Psoas muscle (tissue), 8 donors: Measurements from ENCODE around the gene PDS5B. TPM values are rescaled to one million over a fixed set of nuclear protein-coding genes. Genes with fewer than 3 reads are reported as not detected.
A peak's percentile ranks its signal among the peaks of the same experiment; 100 is the strongest.
"Not testable (repeated sequence)": the region's sequence is repeated elsewhere in the genome, so short reads cannot be mapped to it uniquely, and the experiment has no call there.

Experiments
- ATAC-seq, 4 donors: fragments of 200-7000 bp; cut with Tn5 transposase; one replicate each; pipeline ENCODE4 v1.9.1; 2020; ENCODE audit warnings: moderate library complexity in 3 of 4, mild to moderate bottlenecking in 2 of 4
- DNase-seq, 2 donors: peaks; one replicate each; pipeline ENCODE4 v3.0.0-alpha.2; 2020
- H3K27ac ChIP-seq: fragments of 200-600 bp; one replicate; pipeline ENCODE4 v1.8.0; 2022
- H3K27me3 ChIP-seq, 3 donors: fragments of 200-600 bp in 1 of 3; one replicate each; pipeline versions ENCODE4 v1.6.1 to v1.8.0; 2013 to 2022; ENCODE audit warnings: low read length in 2 of 3, mild to moderate bottlenecking in 2 of 3, moderate library complexity in 1 of 3; ENCODE audit not compliant: insufficient read depth in 3 of 3
- H3K36me3 ChIP-seq, 2 donors: fragments of 200-600 bp in 1 of 2; one replicate each; pipeline versions ENCODE4 v1.6.1 to v1.8.0; 2013 to 2022; ENCODE audit warnings: low read depth in 1 of 2, mild to moderate bottlenecking in 1 of 2, moderate library complexity in 1 of 2; ENCODE audit not compliant: insufficient read depth in 1 of 2
- H3K4me1 ChIP-seq: fragments of 200-600 bp; one replicate; pipeline ENCODE4 v1.8.0; 2022
- H3K4me3 ChIP-seq: fragments of 200-600 bp; one replicate; pipeline ENCODE4 v1.8.0; 2022; ENCODE audit warnings: mild to moderate bottlenecking
- H3K9me3 ChIP-seq: fragments of 200-600 bp; one replicate; pipeline ENCODE4 v1.8.0; 2022
- WGBS, 3 donors: extraction: QIAGEN DNeasy Blood & Tissue Kit; methylation state at CpG; one replicate each; pipeline versions ENCODE4 v1.1.6 to v1.1.7; 2013; 5-methylcytosine and 5-hydroxymethylcytosine counted together
- intact Hi-C, 2 donors: fragments of 100-400 bp; cut with DNase I; formaldehyde crosslinking; loops; one replicate each; pipeline versions ENCODE4 v1.11.0 to v1.14.2; 2022
- polyA plus RNA-seq, 3 donors: library from polyadenylated mRNA; stranded (reverse); fragments of 200-250 nt; gene quantifications; one replicate each; pipeline ENCODE4 v1.2.3, GENCODE V29; 2013
- total RNA-seq, 4 donors: library from RNA; stranded (reverse); fragmentation: NEBNext Ultra II Directional in 2 of 4; extraction: Animal tissue kit (Norgen Biotek cat#: 25700) in 2 of 4; gene quantifications; one replicate each; pipeline versions ENCODE4 v1.2.1 to v1.2.4, GENCODE V29; 2021 to 2023
- TF ChIP-seq, protein P1 (sequence below): fragments of 200-600 bp; IDR thresholded peaks from one replicate; pipeline ENCODE4 v1.8.0; 2022; ENCODE audit warnings: antibody characterized with exemption
- donor health status: healthy with polysubstance abuse.
- donor health status: DM: no; HTN: no; CAD: no; lungs with moderate emphysema.
- donor health status: Bipolar disorder and iron deficiency.
- donor health status: healthy.
- donor health status: DM: yes; HTN: yes; CAD: no.
- donor health status: DM: no; HTN: no; CAD: no.
- donor health status: DM: no; HTN: no; CAD: no.
- donor health status: DM: yes; HTN: yes; CAD: no.

PDS5B gene
- total and polyA plus RNA-seq, 7 donors: 3.6 to 28.1 (median 18.3) TPM

DNA sequence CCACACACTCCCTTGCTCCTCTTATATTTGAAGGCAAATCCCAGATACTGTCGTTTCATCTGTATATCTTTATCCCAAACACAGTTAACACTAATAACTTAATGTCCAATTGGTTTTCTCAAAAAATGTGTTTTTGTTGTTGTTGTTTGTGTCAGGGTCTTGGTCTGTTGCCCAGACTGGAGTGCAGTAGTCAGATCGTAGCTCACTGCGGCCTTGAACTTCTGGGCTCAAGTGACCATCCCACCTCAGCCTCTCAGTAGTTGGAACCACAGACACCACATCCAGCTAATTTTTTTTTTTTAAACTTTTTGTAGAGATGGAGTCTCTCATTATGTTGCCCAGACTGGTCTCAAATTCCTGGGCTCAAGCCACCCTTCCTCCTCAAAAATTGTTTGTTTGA lies 137.7 kb downstream of the PDS5B start:
- WGBS, 3 donors: 68 to 77% (median 72%) methylated on average over 3 of the region's 3 CpGs
- H3K36me3 ChIP-seq: no peaks in the 10 kb centered on the region
- no peak overlapping the region for H3K27ac ChIP-seq
- intact Hi-C loops: no loop called here
- no peaks in the 10 kb centered on the region for H3K27me3 ChIP-seq
- H3K4me3 ChIP-seq: no peak overlapping the region
- TF ChIP-seq, protein P1, sequence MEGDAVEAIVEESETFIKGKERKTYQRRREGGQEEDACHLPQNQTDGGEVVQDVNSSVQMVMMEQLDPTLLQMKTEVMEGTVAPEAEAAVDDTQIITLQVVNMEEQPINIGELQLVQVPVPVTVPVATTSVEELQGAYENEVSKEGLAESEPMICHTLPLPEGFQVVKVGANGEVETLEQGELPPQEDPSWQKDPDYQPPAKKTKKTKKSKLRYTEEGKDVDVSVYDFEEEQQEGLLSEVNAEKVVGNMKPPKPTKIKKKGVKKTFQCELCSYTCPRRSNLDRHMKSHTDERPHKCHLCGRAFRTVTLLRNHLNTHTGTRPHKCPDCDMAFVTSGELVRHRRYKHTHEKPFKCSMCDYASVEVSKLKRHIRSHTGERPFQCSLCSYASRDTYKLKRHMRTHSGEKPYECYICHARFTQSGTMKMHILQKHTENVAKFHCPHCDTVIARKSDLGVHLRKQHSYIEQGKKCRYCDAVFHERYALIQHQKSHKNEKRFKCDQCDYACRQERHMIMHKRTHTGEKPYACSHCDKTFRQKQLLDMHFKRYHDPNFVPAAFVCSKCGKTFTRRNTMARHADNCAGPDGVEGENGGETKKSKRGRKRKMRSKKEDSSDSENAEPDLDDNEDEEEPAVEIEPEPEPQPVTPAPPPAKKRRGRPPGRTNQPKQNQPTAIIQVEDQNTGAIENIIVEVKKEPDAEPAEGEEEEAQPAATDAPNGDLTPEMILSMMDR: no peak
- no peaks in the 10 kb centered on the region for H3K9me3 ChIP-seq
- no peak for DNase-seq
- no peak for ATAC-seq
- peaks cover 25% of the 10 kb centered on the region for H3K4me1 ChIP-seq

DNA sequence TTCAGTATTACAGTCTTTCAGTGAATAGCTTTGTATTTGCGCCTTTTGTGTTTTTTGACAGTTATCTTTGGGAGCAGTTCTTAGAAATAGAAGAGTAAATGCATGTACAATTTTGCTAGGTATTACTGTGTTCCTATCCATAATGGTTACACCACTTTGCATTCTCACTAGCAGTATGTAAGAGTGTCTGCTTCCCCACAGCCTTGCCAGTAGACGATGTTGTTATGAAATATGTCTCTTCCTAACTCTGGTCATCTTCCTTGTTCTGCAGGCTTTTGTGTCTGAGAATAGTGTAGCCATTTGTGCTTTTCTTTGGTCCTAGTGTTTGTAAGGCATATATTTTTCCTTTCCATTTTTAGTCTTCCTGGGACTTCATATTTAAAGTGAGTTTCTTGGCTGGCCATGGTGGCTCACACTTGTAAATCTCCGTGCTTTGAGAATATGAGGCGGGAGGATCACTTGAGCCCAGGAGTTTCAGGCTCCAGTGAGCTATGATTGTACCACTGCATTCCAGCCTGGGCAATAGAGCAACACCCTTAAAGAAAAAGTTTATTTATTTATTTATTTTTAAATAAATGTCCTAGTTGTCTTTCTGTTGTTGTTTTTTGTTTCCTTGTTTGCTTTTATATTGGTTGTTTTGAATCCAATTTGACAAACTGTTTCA lies 140.3 kb downstream of the PDS5B start:
- 42 to 52% (median 52%) methylated on average over 4 of the region's 4 CpGs for WGBS, 3 donors
- Histone ChIP-seq H3K27ac (peak overlapping the region; percentile 58), H3K36me3 (no peaks in the 10 kb centered on the region), H3K27me3 (no peaks in the 10 kb centered on the region), H3K9me3 (no peaks in the 10 kb centered on the region), H3K4me3 (peak overlapping the region; percentile 39), H3K4me1 (peaks cover 25% of the 10 kb centered on the region)
- ATAC-seq (peak; percentile 78 to 96 (median 87)), DNase-seq (no peak)
- intact Hi-C loops: no loop called here
- TF ChIP-seq, protein P1: no peak

DNA sequence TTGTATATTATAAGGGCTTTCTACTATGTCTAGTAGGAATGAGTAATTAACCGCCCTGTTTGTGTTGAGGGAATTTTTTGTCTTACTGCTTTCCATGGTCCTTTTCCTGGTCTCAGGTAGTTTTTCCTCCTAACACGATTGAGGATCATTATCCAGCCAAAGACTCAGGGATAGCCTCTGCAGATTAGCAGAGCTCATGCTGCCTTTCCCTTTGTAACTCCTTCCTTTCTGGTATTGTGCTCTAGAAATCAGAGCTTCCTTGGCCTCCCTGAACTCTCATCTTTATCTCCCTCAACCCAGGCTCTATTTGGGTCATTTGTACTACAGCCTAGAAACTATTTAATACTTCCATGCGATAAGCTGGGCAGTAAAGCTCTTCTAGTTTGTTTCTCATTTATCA lies 142.1 kb downstream of the PDS5B start:
- no peak overlapping the region for H3K4me3 ChIP-seq
- intact Hi-C loops: no loop called here
- H3K9me3 ChIP-seq: no peaks in the 10 kb centered on the region
- DNase-seq (no peak), ATAC-seq (no peak)
- TF ChIP-seq, protein P1: no peak
- no peak overlapping the region for H3K27ac ChIP-seq
- peaks cover 32% of the 10 kb centered on the region for H3K4me1 ChIP-seq
- H3K36me3 ChIP-seq: no peaks in the 10 kb centered on the region
- WGBS, 3 donors: 46 to 69% (median 54%) methylated on average over 3 of the region's 3 CpGs
- H3K27me3 ChIP-seq: no peaks in the 10 kb centered on the region

DNA sequence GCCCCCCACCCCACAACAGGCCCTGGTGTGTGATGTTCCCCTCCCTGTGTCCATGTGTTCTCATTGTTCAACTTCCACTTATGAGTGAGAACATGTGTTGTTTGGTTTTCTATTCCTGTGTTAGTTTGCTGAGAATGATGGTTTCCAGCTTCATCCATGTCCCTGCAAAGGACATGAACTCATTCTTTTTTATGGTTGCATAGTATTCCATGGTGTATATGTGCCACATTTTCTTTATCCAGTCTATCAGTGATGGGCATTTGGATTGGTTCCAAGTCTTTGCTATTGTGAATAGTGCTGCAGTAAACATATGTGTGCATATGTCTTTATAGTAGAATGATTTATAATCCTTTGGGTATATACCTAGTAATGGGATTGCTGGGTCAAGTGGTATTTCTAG lies 142.8 kb downstream of the PDS5B start:
- H3K27me3 ChIP-seq, DNase-seq, H3K27ac ChIP-seq, H3K36me3 ChIP-seq, ATAC-seq, H3K9me3 ChIP-seq, H3K4me3 ChIP-seq, intact Hi-C loops: not testable (repeated sequence)
- H3K4me1 ChIP-seq: peaks cover 32% of the 10 kb centered on the region

GRCh38 chr13:32731074-32731473 lies 144.8 kb downstream of the PDS5B start:
- TF ChIP-seq, protein P1: no peak
- H3K27me3 ChIP-seq: no peaks in the 10 kb centered on the region
- intact Hi-C loops: no loop called here
- peaks cover 32% of the 10 kb centered on the region for H3K4me1 ChIP-seq
- H3K9me3 ChIP-seq: no peaks in the 10 kb centered on the region
- H3K27ac ChIP-seq: peak overlapping the region; percentile 13
- WGBS, 3 donors: 82 to 92% (median 90%) methylated on average over 3 of the region's 3 CpGs
- ATAC-seq (no peak), DNase-seq (no peak)
- H3K36me3 ChIP-seq: no peaks in the 10 kb centered on the region
- H3K4me3 ChIP-seq: no peak overlapping the region
